Lower lobe of right lung (tissue), 2 donors: ENCODE data around the gene RPS6KB2. TPM values are rescaled to one million over a fixed set of nuclear protein-coding genes. Genes with fewer than 3 reads are reported as not detected.
"Not testable (repeated sequence)": the region's sequence is repeated elsewhere in the genome, so short reads cannot be mapped to it uniquely, and the experiment has no call there.

Experiments
- ATAC-seq, 2 donors: fragments of 200-7000 bp; cut with Tn5 transposase; one replicate each; pipeline ENCODE4 v1.9.1; 2020 to 2022; ENCODE audit warnings: mild to moderate bottlenecking in 2 of 2, moderate library complexity in 2 of 2
- DNase-seq: peaks from one replicate; pipeline ENCODE4 v3.0.0-alpha.2; 2020
- H3K27ac ChIP-seq: fragments of 200-600 bp; one replicate; pipeline ENCODE4 v1.8.0; 2022
- H3K27me3 ChIP-seq: fragments of 200-600 bp; one replicate; pipeline ENCODE4 v1.8.0; 2022; ENCODE audit warnings: low read depth
- H3K36me3 ChIP-seq: fragments of 200-600 bp; one replicate; pipeline ENCODE4 v1.8.0; 2022; ENCODE audit warnings: mild to moderate bottlenecking
- H3K4me1 ChIP-seq: fragments of 200-600 bp; one replicate; pipeline ENCODE4 v1.8.0; 2022
- H3K4me3 ChIP-seq: fragments of 200-600 bp; one replicate; pipeline ENCODE4 v1.8.0; 2022; ENCODE audit warnings: mild to moderate bottlenecking
- H3K9me3 ChIP-seq: fragments of 200-600 bp; one replicate; pipeline ENCODE4 v1.8.0; 2022
- intact Hi-C: fragments of 100-400 bp; cut with DNase I; formaldehyde crosslinking; loops from one replicate; pipeline ENCODE4 v1.11.0; 2022
- total RNA-seq: library from RNA; stranded (reverse); fragmentation: NEBNext Ultra II Directional; extraction: Animal tissue kit (Norgen Biotek cat#: 25700); gene quantifications from one replicate; pipeline ENCODE4 v1.2.1, GENCODE V29; 2021
- TF ChIP-seq, protein P1 (sequence below): fragments of 200-600 bp; IDR thresholded peaks from one replicate; pipeline ENCODE4 v1.8.0; 2022; ENCODE audit warnings: antibody characterized with exemption, mild to moderate bottlenecking
- donor health status: DM: no; HTN: yes; CAD: no; lungs with severe emphysema.

Gene RPS6KB2
- total RNA-seq, 1 donor from 2014 or later, result 42.1 TPM

DNA sequence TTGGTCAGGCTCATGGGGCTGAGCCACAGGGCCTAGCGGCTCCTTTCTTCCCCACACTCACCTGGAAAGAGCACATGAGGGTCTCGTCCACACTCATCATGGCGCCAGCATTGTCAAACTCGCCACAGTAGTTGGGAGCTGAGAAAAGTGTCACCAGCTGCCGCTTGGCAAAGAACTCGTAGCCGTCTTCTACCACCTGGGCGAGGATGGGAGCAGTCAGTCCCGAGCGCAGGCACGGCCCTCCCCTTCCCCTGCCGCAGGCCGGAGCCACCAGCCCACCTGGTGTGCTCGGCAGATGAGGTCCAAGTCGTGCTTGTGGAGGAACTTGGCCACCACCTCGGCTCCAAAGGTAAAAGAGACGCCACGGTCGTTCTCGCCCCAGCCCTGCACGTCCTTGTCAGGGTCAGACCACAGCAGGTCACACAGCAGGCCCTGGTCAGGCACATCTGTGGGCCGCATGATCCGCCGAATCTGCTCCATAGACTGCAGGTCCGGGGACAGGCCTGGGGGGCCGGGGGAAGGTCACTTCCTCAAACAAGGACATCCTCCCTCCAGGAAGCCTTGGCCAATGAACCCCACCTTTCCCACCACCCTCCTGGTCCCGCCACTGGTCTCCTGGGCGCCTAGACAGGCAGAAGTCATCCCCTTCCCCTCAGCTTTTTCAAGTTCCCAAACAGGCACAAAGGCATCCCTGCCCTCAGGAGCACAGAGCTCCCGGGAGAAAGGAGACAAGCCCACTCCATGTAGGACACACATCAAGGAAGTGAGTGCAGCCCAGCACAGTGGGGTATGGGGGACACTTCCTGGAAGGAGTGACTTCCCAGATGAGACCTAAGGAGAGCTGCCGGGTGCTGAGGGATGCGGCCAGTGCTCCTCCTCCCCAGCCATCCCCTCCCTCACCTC, 29.4 kb upstream of the RPS6KB2 start:
- no peak overlapping the region for H3K4me3 ChIP-seq
- ATAC-seq (no peak), DNase-seq (peak; percentile 45)
- H3K27me3 ChIP-seq, result no peaks in the 10 kb centered on the region
- H3K27ac ChIP-seq, result no peak overlapping the region
- no peaks in the 10 kb centered on the region for H3K9me3 ChIP-seq
- H3K36me3 ChIP-seq, result peaks cover 55% of the 10 kb centered on the region
- TF ChIP-seq, protein P1, sequence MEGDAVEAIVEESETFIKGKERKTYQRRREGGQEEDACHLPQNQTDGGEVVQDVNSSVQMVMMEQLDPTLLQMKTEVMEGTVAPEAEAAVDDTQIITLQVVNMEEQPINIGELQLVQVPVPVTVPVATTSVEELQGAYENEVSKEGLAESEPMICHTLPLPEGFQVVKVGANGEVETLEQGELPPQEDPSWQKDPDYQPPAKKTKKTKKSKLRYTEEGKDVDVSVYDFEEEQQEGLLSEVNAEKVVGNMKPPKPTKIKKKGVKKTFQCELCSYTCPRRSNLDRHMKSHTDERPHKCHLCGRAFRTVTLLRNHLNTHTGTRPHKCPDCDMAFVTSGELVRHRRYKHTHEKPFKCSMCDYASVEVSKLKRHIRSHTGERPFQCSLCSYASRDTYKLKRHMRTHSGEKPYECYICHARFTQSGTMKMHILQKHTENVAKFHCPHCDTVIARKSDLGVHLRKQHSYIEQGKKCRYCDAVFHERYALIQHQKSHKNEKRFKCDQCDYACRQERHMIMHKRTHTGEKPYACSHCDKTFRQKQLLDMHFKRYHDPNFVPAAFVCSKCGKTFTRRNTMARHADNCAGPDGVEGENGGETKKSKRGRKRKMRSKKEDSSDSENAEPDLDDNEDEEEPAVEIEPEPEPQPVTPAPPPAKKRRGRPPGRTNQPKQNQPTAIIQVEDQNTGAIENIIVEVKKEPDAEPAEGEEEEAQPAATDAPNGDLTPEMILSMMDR, result no peak
- peaks cover 50% of the 10 kb centered on the region for H3K4me1 ChIP-seq
- intact Hi-C loops, result no loop called here

- Histone ChIP-seq H3K4me1 (peaks cover 50% of the 10 kb centered on the region), H3K36me3 (peaks cover 52% of the 10 kb centered on the region), H3K27ac (peak overlapping the region; percentile 94), H3K27me3 (no peaks in the 10 kb centered on the region), H3K4me3 (peak overlapping the region; percentile 98), H3K9me3 (no peaks in the 10 kb centered on the region)
- ATAC-seq (no peak), DNase-seq (no peak)
- intact Hi-C loops, result no loop called here
- TF ChIP-seq, protein P1, result no peak
Measured at GRCh38 chr11:67400251-67400941, 27.9 kb upstream of the RPS6KB2 start.

GRCh38 chr11:67400942-67401494, 27.3 kb upstream of the RPS6KB2 start:
- peak overlapping the region; percentile 98 for H3K4me3 ChIP-seq
- peaks cover 50% of the 10 kb centered on the region for H3K4me1 ChIP-seq
- H3K27ac ChIP-seq, result peak overlapping the region; percentile 94
- no peaks in the 10 kb centered on the region for H3K9me3 ChIP-seq
- intact Hi-C loops, result no loop called here
- DNase-seq (no peak), ATAC-seq (no peak)
- H3K27me3 ChIP-seq, result no peaks in the 10 kb centered on the region
- peaks cover 46% of the 10 kb centered on the region for H3K36me3 ChIP-seq
- TF ChIP-seq, protein P1, result no peak

DNA sequence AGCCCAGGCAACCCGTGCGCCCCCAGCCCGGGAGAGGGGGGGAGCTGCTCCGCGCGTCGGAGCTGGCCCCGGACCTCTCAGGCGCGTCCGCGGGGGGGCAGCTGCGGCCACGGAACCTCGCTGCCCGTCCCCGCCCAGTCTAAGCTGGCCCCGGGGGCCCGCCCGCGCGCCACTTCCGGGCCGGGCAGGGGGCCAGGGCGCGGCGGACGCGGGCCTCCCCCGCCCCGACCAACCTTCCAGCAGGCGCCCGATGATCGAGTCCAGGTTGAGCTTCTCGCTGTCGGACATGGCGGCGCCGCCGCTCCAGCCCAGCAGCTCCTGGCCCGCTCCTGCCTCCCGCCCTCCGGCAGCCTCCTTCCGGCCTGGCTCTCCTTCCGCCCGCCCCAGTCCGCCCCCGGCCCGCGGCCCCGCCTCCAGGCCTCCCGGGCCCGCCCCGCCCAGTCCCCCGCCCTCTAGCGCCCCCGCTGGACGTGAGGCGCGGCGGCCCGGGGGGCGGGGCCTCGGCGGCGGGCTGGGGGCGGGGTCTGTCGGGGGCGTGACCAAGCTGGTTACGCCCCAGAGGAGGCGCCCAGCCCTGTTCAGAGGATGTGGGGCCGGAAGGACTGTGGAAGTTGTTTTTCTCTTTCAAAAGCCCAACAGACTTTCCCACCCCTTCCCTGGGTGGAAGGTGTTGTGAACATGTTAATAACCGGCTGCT, 26.7 kb upstream of the RPS6KB2 start, which contains the start of gene PPP1CA:
Gene PPP1CA, minus strand, starts transcription at position 364 of the 697 bp plus-strand sequence. Its CDS starts 76 bp downstream, at position 288.
- peak; percentile 93 for DNase-seq
- Histone ChIP-seq H3K4me1 (peaks cover 50% of the 10 kb centered on the region), H3K27me3 (no peaks in the 10 kb centered on the region), H3K27ac (peak within 1 kb of the TSS; percentile 94), H3K36me3 (peaks cover 40% of the 10 kb centered on the region), H3K4me3 (peak within 1 kb of the TSS; percentile 98), H3K9me3 (no peaks in the 10 kb centered on the region)
- peak; percentile 93 to 94 for ATAC-seq
- TF ChIP-seq, protein P1, result peak; percentile 35
- intact Hi-C loops, result no loop called here

GRCh38 chr11:67402192-67402839, 26.0 kb upstream of the RPS6KB2 start:
- Histone ChIP-seq H3K4me1 (peaks cover 44% of the 10 kb centered on the region), H3K4me3 (peak overlapping the region; percentile 98)

DNA sequence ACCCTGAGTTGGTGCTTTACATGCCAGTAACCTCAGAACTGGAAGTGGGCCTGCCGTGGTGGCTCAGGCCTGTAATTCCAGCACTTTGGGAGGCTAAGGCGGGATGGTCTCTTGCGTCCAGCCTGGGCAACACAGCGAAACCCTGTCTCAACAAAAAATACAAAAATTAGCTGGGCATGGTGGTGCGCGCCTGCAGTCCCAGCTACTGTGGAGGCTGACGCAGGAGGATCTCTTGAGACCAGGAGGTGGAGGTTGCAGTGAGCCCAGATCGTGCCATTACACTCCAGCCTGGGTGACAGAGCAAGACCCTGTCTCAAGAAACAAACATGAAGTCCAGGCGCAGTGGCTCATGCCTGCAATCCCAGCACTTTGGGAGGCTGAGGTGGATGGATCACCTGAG, 25.2 kb upstream of the RPS6KB2 start:
- ATAC-seq, H3K9me3 ChIP-seq, DNase-seq, intact Hi-C loops, H3K27me3 ChIP-seq: not testable (repeated sequence)
- peak overlapping the region; percentile 78 for H3K27ac ChIP-seq
- peaks cover 40% of the 10 kb centered on the region for H3K4me1 ChIP-seq
- peaks cover 25% of the 10 kb centered on the region for H3K36me3 ChIP-seq
- peak overlapping the region; percentile 55 for H3K4me3 ChIP-seq

More at GRCh38 chr11:67402192-67402839, 26.0 kb upstream of the RPS6KB2 start:
- H3K36me3 ChIP-seq, result peaks cover 33% of the 10 kb centered on the region
- H3K27me3 ChIP-seq, DNase-seq, ATAC-seq, H3K9me3 ChIP-seq, intact Hi-C loops: not testable (repeated sequence)
- peak overlapping the region; percentile 94 for H3K27ac ChIP-seq
